ENCODE measurements around the gene ATXN2L. TPM values are rescaled to one million over a fixed set of nuclear protein-coding genes. Genes with fewer than 3 reads are reported as not detected.
"Not testable (repeated sequence)": the region's sequence is repeated elsewhere in the genome, so short reads cannot be mapped to it uniquely, and the experiment has no call there.

The ATXN2L gene
- total RNA-seq, 1 donor: 62.6 TPM

DNA sequence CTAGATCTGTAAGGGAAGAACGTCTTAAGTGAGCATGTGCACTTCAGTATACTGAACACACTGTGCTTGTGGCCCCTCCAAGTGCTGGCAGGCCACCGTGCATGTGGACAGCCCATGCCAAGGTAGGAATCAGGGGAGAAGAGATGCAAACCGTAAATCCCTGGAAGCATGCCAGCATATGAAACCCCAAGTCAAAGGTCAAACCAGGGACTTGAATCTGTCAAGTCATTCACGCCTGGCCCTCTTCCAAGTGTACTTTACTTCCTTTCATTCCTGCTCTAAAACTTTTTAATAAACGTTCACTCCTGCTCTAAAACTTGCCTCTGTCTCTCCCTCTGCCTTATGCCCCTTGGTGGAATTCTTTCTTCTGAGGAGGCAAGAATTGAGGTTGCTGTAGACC, 2.8 kb upstream of the ATXN2L start:
- no peak overlapping the region for H3K27ac ChIP-seq (ENCODE audit: low read depth, low read length)
- H3K36me3 ChIP-seq (ENCODE audit: insufficient read depth, low read length): peaks cover 10% of the 10 kb centered on the region
- no peak overlapping the region for H2AFZ ChIP-seq (ENCODE audit: low read length)
- TF ChIP-seq, protein P1, sequence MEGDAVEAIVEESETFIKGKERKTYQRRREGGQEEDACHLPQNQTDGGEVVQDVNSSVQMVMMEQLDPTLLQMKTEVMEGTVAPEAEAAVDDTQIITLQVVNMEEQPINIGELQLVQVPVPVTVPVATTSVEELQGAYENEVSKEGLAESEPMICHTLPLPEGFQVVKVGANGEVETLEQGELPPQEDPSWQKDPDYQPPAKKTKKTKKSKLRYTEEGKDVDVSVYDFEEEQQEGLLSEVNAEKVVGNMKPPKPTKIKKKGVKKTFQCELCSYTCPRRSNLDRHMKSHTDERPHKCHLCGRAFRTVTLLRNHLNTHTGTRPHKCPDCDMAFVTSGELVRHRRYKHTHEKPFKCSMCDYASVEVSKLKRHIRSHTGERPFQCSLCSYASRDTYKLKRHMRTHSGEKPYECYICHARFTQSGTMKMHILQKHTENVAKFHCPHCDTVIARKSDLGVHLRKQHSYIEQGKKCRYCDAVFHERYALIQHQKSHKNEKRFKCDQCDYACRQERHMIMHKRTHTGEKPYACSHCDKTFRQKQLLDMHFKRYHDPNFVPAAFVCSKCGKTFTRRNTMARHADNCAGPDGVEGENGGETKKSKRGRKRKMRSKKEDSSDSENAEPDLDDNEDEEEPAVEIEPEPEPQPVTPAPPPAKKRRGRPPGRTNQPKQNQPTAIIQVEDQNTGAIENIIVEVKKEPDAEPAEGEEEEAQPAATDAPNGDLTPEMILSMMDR (IDR thresholded peaks at IDR 0.05; ENCODE audit: extremely low read depth, low read depth, low read length): no peak
- peaks cover 45% of the 10 kb centered on the region for H3K79me2 ChIP-seq (ENCODE audit: insufficient read depth, low read length)
- DNase-seq (ENCODE audit: insufficient read length, low spot score, missing footprints): no peak
- H3K9me3 ChIP-seq (ENCODE audit: low read depth, low read length): no peaks in the 10 kb centered on the region
- H3K4me2 ChIP-seq (ENCODE audit: insufficient read depth, low read length): no peak overlapping the region
- H3K4me3 ChIP-seq (ENCODE audit: insufficient read depth, low read length): no peak overlapping the region
- no peaks in the 10 kb centered on the region for H3K27me3 ChIP-seq (ENCODE audit: insufficient read depth, low read length)
- H3K4me1 ChIP-seq (ENCODE audit: insufficient read depth, low read length): peaks cover 11% of the 10 kb centered on the region
- H4K20me1 ChIP-seq (ENCODE audit: insufficient read depth, low read length): peaks cover 11% of the 10 kb centered on the region

DNA sequence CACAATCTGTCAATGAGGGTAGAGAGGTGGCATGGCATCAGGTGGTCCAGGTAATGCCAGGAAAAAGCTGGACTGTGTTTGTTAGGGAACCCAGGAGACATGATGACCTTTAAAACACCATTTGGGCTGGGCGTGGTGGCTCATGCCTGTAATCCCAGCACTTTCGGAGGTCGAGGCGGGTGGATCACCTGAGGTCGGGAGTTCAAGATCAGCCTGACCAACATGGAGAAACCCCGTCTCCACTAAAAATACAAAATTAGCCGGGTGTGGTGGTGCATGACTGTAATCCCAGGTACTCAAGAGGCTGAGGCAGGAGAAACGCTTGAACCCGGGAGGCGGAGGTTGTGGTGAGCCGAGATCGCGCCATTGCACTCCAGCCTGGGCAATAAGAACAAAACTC, 2.3 kb upstream of the ATXN2L start:
- H2AFZ ChIP-seq (ENCODE audit: low read length); DNase-seq (ENCODE audit: insufficient read length, low spot score, missing footprints); H3K27me3 ChIP-seq (ENCODE audit: insufficient read depth, low read length); H3K4me3 ChIP-seq (ENCODE audit: insufficient read depth, low read length); H3K27ac ChIP-seq (ENCODE audit: low read depth, low read length); H3K4me2 ChIP-seq (ENCODE audit: insufficient read depth, low read length); H3K9me3 ChIP-seq (ENCODE audit: low read depth, low read length): not testable (repeated sequence)
- peaks cover 16% of the 10 kb centered on the region for H4K20me1 ChIP-seq (ENCODE audit: insufficient read depth, low read length)
- H3K79me2 ChIP-seq (ENCODE audit: insufficient read depth, low read length): peaks cover 50% of the 10 kb centered on the region
- peaks cover 15% of the 10 kb centered on the region for H3K36me3 ChIP-seq (ENCODE audit: insufficient read depth, low read length)
- H3K4me1 ChIP-seq (ENCODE audit: insufficient read depth, low read length): peaks cover 16% of the 10 kb centered on the region

DNA sequence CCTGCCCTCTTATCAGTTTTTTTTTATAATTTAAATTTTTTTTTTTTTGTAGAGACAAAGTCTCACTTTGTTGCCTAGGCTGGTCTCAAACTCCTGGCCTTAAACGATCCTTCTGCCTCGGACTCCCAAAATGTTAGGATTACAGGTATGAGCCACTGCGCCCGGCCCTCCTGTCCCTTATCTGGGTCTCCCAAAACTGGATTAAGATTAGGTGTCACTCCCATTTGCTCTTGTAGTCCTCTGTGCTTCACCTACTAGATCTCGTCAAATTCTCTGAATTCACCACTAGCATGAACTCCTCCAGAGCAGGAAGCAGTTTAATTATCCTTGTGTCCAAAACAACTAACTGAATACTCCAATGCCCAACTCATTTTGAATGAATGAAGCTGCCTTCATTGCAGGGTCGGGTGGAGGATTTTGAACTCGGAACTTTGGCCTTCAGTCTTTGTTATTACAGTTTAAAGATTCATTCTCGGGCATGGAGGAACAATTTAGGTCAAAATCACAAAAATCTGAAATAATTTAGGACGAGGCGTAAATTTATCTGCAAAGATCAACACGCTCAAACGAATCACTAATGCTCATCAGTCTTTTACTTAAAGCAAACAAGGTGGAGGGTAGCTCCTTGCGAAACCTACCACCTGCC, 802 bp upstream of the ATXN2L start:
- peak overlapping the region; percentile 100 for H3K4me2 ChIP-seq (ENCODE audit: insufficient read depth, low read length)
- H4K20me1 ChIP-seq (ENCODE audit: insufficient read depth, low read length): peaks cover 28% of the 10 kb centered on the region
- TF ChIP-seq, protein P1 (IDR thresholded peaks at IDR 0.05; ENCODE audit: extremely low read depth, low read depth, low read length): no peak
- H3K36me3 ChIP-seq (ENCODE audit: insufficient read depth, low read length): peaks cover 30% of the 10 kb centered on the region
- H3K27me3 ChIP-seq (ENCODE audit: insufficient read depth, low read length): no peaks in the 10 kb centered on the region
- no peaks in the 10 kb centered on the region for H3K9me3 ChIP-seq (ENCODE audit: low read depth, low read length)
- peaks cover 65% of the 10 kb centered on the region for H3K79me2 ChIP-seq (ENCODE audit: insufficient read depth, low read length)
- peak; percentile 72 for DNase-seq (ENCODE audit: insufficient read length, low spot score, missing footprints)
- peak overlapping the region; percentile 92 for H2AFZ ChIP-seq (ENCODE audit: low read length)
- peak overlapping the region; percentile 100 for H3K4me3 ChIP-seq (ENCODE audit: insufficient read depth, low read length)
- H3K4me1 ChIP-seq (ENCODE audit: insufficient read depth, low read length): peaks cover 26% of the 10 kb centered on the region
- peak overlapping the region; percentile 93 for H3K27ac ChIP-seq (ENCODE audit: low read depth, low read length)

DNA sequence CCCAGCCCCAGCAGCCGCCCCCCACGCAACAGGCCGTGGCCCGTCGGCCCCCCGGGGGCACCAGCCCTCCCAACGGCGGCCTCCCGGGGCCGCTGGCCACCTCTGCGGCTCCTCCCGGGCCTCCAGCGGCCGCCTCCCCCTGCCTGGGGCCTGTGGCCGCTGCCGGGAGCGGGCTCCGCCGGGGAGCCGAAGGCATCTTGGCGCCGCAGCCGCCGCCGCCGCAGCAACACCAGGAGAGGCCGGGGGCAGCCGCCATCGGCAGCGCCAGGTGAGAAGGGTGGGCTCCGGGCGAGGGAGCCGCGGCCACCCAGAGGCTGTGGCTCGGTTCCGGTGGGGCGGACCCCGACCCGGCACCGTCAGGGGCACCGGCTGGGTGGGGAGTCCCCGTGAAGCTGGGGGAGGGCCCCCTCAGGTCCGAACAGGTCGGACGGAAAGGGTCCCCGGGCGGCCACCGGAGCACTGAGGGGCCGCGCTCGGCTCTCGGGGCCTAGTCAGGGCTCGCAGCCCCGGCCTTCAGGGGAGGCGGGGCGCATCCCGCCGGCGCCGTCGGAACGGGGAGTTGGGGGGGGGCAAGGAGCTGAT, 583 bp downstream of the ATXN2L start:
- peak overlapping the region; percentile 100 for H3K4me3 ChIP-seq (ENCODE audit: insufficient read depth, low read length)
- peaks cover 79% of the 10 kb centered on the region for H3K79me2 ChIP-seq (ENCODE audit: insufficient read depth, low read length)
- DNase-seq (ENCODE audit: insufficient read length, low spot score, missing footprints): no peak
- H3K9me3 ChIP-seq (ENCODE audit: low read depth, low read length): no peaks in the 10 kb centered on the region
- peak overlapping the region; percentile 93 for H3K27ac ChIP-seq (ENCODE audit: low read depth, low read length)
- H3K36me3 ChIP-seq (ENCODE audit: insufficient read depth, low read length): peaks cover 44% of the 10 kb centered on the region
- H2AFZ ChIP-seq (ENCODE audit: low read length): peak overlapping the region; percentile 38
- TF ChIP-seq, protein P1 (IDR thresholded peaks at IDR 0.05; ENCODE audit: extremely low read depth, low read depth, low read length): no peak
- H4K20me1 ChIP-seq (ENCODE audit: insufficient read depth, low read length): peaks cover 31% of the 10 kb centered on the region
- H3K4me2 ChIP-seq (ENCODE audit: insufficient read depth, low read length): peak overlapping the region; percentile 96
- no peaks in the 10 kb centered on the region for H3K27me3 ChIP-seq (ENCODE audit: insufficient read depth, low read length)
- H3K4me1 ChIP-seq (ENCODE audit: insufficient read depth, low read length): peaks cover 26% of the 10 kb centered on the region
